BLaER1 (cell line): Measurements from ENCODE around the gene STAT6.

Source experiments
- H3K27ac ChIP-seq: shearing (Covaris generic); formaldehyde crosslinking; 2 replicates; pipeline ENCODE4 v1.8.1; 2022
- H3K27me3 ChIP-seq: shearing (Covaris generic); formaldehyde crosslinking; 2 replicates; pipeline ENCODE4 v1.8.1; 2022
- H3K36me3 ChIP-seq: shearing (Covaris generic); formaldehyde crosslinking; 2 replicates; pipeline ENCODE4 v1.8.1; 2022
- H3K4me1 ChIP-seq: shearing (Covaris generic); formaldehyde crosslinking; 2 replicates; pipeline ENCODE4 v1.8.1; 2022
- H3K4me2 ChIP-seq: shearing (Covaris generic); formaldehyde crosslinking; 2 replicates; pipeline ENCODE4 v1.8.1; 2022
- H3K4me3 ChIP-seq: shearing (Covaris generic); formaldehyde crosslinking; 2 replicates; pipeline ENCODE4 v1.8.1; 2022
- H3K9ac ChIP-seq: shearing (Covaris generic); formaldehyde crosslinking; 2 replicates; pipeline ENCODE4 v1.8.1; 2022
- H3K9me3 ChIP-seq: shearing (Covaris generic); formaldehyde crosslinking; 2 replicates; pipeline ENCODE4 v1.8.1; 2022
- H4K20me1 ChIP-seq: shearing (Covaris generic); formaldehyde crosslinking; 2 replicates; pipeline ENCODE4 v1.8.1; 2022
- Cebpa-rat ChIP-seq: shearing (Covaris generic); IDR thresholded peaks from 2 replicates; pipeline ENCODE4 v1.8.1; 2022

Gene STAT6

DNA sequence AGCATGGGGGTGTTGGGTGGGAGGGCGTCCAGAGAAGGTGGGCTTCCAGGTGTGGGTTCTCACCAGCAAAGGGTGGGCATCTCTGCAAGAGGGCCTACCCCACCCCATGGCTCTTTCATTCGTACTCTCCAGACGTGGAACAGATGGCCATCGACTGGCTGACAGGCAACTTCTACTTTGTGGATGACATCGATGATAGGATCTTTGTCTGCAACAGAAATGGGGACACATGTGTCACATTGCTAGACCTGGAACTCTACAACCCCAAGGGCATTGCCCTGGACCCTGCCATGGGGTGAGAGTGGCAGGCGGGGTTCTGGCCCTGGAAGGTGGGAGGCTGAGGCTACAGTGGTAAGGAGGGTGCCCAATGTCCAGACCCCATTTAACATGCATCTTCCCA lies 42.9 kb upstream of the STAT6 start:
- H3K9me3 ChIP-seq = no peaks in the 10 kb centered on the region
- peaks cover 43% of the 10 kb centered on the region for H3K4me1 ChIP-seq
- no peak for TF ChIP-seq Cebpa-rat
- no peak overlapping the region for H3K27ac ChIP-seq
- no peak overlapping the region for H3K4me2 ChIP-seq
- peaks cover 31% of the 10 kb centered on the region; the same call in 1 of the 2 replicates for H3K36me3 ChIP-seq
- no peak overlapping the region for H3K4me3 ChIP-seq
- no peaks in the 10 kb centered on the region for H3K27me3 ChIP-seq
- H4K20me1 ChIP-seq = no peaks in the 10 kb centered on the region
- no peak overlapping the region for H3K9ac ChIP-seq

DNA sequence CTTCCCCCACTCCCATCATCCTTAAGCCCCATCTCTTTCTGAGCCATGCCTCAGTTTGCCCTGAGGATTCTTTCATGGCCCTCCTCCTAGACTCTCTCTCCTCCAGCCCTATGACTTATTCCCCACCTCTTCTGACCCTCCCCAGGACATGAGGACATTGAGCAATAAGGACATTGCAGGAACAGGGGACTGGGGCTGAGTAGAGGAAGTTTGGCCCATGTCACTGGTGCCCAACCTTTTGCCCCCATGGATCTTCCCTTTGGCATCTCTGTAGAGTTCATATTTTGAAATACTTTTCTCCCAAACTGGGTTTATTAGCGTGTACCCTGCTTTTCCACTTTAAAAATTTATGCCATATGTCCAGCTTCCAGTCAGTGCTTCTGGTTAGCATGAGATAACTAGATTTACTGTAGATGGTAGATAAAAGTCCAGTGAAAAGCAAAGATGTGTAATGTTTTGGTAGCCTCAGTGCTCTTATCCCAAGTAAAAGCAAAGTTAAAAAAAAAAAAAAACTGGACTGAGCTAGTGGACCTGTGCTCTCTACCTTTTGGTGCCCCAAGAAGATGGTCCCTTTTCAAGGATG lies 42.3 kb upstream of the STAT6 start:
- H3K4me2 ChIP-seq = no peak overlapping the region
- H3K36me3 ChIP-seq = peaks cover 28% of the 10 kb centered on the region; the same call in 1 of the 2 replicates
- no peaks in the 10 kb centered on the region for H3K9me3 ChIP-seq
- no peak for TF ChIP-seq Cebpa-rat
- no peaks in the 10 kb centered on the region for H3K27me3 ChIP-seq
- no peak overlapping the region for H3K9ac ChIP-seq
- no peak overlapping the region for H3K27ac ChIP-seq
- no peak overlapping the region for H3K4me3 ChIP-seq
- peaks cover 41% of the 10 kb centered on the region for H3K4me1 ChIP-seq
- H4K20me1 ChIP-seq = no peaks in the 10 kb centered on the region

DNA sequence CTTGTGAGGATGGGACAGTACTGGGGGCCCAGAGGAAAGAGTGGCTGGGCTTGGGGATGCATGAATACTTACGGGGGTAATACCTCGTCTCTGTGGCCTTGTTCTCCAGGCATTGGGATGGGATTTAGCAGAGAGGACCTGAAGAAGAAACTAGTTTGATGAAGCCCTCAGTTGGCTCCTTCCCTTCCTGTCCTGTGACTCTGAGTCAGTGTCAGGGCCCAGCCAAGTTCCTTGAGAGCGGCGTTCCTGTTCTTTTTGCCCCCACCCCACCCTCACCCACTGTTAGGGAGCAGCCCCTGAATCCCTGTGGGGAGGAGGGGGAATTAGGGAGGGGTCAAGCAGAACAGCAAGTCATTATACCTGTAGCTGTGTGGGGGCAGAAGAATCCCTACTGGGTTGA lies 41.5 kb upstream of the STAT6 start:
- H3K4me1 ChIP-seq = peaks cover 36% of the 10 kb centered on the region
- no peaks in the 10 kb centered on the region for H3K27me3 ChIP-seq
- H3K4me2 ChIP-seq = no peak overlapping the region
- no peak overlapping the region for H3K9ac ChIP-seq
- H3K9me3 ChIP-seq = no peaks in the 10 kb centered on the region
- H3K27ac ChIP-seq = no peak overlapping the region
- H3K36me3 ChIP-seq = peaks cover 26% of the 10 kb centered on the region; the same call in 1 of the 2 replicates
- H4K20me1 ChIP-seq = no peaks in the 10 kb centered on the region
- no peak overlapping the region for H3K4me3 ChIP-seq
- no peak for TF ChIP-seq Cebpa-rat

DNA sequence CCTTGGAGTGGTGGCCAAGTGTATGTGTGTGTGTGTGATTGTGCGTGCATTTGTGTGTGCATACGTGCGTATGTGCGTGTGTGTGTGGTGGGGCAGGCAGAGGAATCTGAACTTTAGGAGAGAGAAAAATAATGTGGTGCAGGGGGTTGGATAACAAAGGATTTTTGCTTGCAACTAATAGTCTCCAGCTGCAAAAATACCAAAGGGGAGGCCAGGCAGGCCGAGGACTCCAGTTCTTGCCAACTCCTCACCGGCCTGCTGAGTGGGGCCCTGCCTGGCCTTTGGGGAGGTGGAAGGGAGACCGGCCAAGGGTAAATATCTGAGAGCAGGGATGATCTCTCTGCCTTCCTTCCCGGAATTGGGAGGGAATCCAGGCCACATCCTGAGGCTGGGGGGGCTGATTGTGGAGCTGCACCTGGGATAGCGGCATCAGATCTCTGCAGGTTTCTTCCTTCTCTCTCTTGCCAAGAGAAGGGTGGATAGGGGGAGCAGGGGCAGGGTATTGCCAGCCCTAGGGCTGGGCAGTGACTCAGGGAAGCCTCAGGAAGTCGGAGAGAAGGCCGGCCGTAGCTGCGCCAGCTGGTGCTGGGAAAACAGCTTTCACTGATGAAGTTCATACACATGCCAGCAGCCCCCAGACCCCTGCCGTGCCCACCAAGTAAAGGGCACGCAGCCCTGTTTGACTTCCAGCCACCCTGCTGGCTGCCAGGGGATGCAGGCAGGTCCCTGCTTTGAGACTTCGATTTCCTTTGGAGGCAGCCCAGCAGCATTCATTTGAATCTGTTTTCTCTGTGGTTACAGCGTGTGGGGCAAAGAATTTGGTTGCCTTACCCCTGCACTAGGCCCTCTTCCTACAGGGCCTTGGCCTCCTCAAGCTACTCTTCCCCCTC lies 40.8 kb upstream of the STAT6 start:
- H3K4me2 ChIP-seq = no peak overlapping the region

DNA sequence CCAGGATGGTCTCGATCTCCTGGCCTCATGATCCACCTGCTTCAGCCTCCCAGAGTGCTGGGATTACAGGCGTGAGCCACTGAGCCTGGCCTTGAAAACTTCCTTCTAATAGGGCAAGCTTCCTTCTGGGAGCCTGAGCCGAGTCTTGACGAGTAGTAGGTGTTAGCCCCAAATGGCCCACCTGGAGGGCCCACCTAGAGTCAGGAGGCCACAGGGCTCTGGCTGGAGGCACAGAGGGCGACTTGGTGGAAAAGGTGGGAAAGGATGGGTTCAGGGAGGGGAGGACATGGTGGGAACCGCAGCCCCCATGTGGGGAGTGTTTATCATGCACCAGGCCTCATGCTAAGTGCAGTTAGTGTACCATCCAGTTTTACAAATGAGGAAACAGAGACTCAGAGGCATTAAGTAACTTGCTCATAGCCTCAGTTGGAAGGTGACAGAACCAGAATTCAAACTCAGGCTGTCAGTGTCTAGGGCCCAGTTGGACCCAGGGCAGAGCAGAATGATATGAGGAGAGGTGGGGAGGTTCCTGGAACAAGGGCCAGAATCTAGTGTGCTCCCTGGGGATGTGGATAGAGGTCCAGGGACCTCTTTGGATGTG lies 39.3 kb upstream of the STAT6 start:
- no peaks in the 10 kb centered on the region for H4K20me1 ChIP-seq
- no peaks in the 10 kb centered on the region for H3K27me3 ChIP-seq
- no peaks in the 10 kb centered on the region for H3K9me3 ChIP-seq
- peaks cover 40% of the 10 kb centered on the region for H3K4me1 ChIP-seq
- H3K4me2 ChIP-seq = no peak overlapping the region
- H3K9ac ChIP-seq = no peak overlapping the region
- peaks cover 40% of the 10 kb centered on the region for H3K36me3 ChIP-seq
- TF ChIP-seq Cebpa-rat = no peak
- H3K27ac ChIP-seq = no peak overlapping the region
- no peak overlapping the region for H3K4me3 ChIP-seq

More for the DNA sequence above, 40.8 kb upstream of the STAT6 start:
- Histone ChIP-seq H3K4me1 (peaks cover 36% of the 10 kb centered on the region), H3K36me3 (peaks cover 26% of the 10 kb centered on the region; the same call in 1 of the 2 replicates), H4K20me1 (no peaks in the 10 kb centered on the region), H3K27me3 (no peaks in the 10 kb centered on the region), H3K9ac (no peak overlapping the region), H3K4me3 (no peak overlapping the region), H3K9me3 (no peaks in the 10 kb centered on the region), H3K27ac (no peak overlapping the region)
- no peak for TF ChIP-seq Cebpa-rat

GRCh38 chr12:57149245-57149900 lies 38.2 kb upstream of the STAT6 start:
- Histone ChIP-seq H3K4me2 (no peak overlapping the region), H3K4me1 (peaks cover 35% of the 10 kb centered on the region)

GRCh38 chr12:57148469-57149244 lies 37.5 kb upstream of the STAT6 start:
- Histone ChIP-seq H3K36me3 (peaks cover 44% of the 10 kb centered on the region), H3K4me1 (peaks cover 33% of the 10 kb centered on the region), H4K20me1 (no peaks in the 10 kb centered on the region), H3K9me3 (no peaks in the 10 kb centered on the region), H3K4me2 (no peak overlapping the region), H3K27ac (no peak overlapping the region), H3K4me3 (no peak overlapping the region), H3K27me3 (no peaks in the 10 kb centered on the region), H3K9ac (no peak overlapping the region)
- no peak for TF ChIP-seq Cebpa-rat

More at GRCh38 chr12:57149245-57149900, 38.2 kb upstream of the STAT6 start:
- Histone ChIP-seq H3K4me3 (no peak overlapping the region), H3K9me3 (no peaks in the 10 kb centered on the region), H3K27ac (no peak overlapping the region), H4K20me1 (no peaks in the 10 kb centered on the region), H3K9ac (no peak overlapping the region), H3K27me3 (no peaks in the 10 kb centered on the region), H3K36me3 (peaks cover 48% of the 10 kb centered on the region)
- TF ChIP-seq Cebpa-rat = no peak

DNA sequence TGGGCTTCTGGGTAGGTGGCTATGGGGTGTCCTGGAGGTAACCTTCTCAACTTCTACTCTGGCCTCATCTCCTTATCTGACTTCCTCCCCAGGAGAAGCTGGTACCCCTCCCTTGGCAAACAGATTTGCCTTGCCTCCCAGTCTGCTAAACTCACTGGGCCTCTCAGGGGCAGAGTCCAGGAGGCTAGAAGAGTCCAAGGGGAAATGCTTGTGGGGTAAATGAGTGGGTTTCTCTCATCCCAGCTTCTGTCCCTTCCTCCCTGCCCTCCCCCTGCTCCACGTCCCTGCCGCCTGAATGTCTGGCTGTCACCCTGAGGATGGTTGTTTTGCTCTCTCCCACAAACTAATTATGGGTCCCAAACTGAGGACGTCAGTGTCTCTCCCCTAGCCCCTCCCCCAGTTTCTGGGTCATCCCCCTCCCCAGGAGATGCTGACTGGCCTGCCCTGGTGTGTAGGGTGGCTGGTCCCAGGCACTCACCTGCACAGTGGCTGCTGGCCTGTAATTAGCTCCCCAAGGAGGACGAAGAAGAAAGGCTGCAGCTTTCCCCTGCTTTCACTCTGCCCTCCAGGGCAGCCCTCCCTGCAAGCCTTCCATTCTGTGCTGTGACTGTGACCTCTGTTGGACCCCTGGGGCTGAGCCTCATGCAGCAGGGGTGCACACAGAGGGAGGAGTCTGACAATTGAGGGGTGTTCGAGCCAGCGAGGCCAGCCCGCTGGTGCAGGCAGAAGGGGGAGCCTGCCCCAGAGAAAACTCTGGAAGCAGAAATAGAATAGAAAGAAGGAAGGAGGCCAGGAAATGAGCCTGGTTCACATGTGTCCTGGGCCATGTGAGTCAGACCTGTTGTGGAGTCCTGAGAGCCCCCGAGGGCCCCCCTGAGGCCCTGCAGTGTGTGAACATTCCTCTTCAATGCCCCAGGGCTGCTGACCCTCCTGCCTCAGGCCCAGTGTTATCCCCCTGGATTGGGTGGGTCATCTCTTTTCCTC lies 36.1 kb upstream of the STAT6 start, which contains the start of gene LRP1-AS:
LRP1-AS (minus strand) TSS at position 659 of the 984 bp plus-strand sequence.
- peak within 1 kb of the TSS; percentile 66 for H3K4me2 ChIP-seq
- H3K36me3 ChIP-seq = peaks cover 52% of the 10 kb centered on the region
- no peak for TF ChIP-seq Cebpa-rat
- no peaks in the 10 kb centered on the region for H4K20me1 ChIP-seq
- H3K4me1 ChIP-seq = peaks cover 46% of the 10 kb centered on the region
- peak within 1 kb of the TSS; percentile 70 for H3K27ac ChIP-seq
- no peaks in the 10 kb centered on the region for H3K9me3 ChIP-seq
- no peak within 1 kb of the TSS for H3K4me3 ChIP-seq
- H3K27me3 ChIP-seq = no peaks in the 10 kb centered on the region
- peak within 1 kb of the TSS; percentile 41; the same call in 1 of the 2 replicates for H3K9ac ChIP-seq
